H1 (cell line): ENCODE data around the gene ANXA3.

Experiments
- JUND ChIP-seq: IDR thresholded peaks from 2 replicates; pipeline ENCODE4 v1.6.1; 2011; ENCODE audit warnings: mild to moderate bottlenecking, improper control_type of control experiment, low read length
- SP2 ChIP-seq: IDR thresholded peaks from 2 replicates; pipeline ENCODE4 v1.6.1; 2012; ENCODE audit warnings: mild to moderate bottlenecking, low read length, inconsistent platforms

DNA sequence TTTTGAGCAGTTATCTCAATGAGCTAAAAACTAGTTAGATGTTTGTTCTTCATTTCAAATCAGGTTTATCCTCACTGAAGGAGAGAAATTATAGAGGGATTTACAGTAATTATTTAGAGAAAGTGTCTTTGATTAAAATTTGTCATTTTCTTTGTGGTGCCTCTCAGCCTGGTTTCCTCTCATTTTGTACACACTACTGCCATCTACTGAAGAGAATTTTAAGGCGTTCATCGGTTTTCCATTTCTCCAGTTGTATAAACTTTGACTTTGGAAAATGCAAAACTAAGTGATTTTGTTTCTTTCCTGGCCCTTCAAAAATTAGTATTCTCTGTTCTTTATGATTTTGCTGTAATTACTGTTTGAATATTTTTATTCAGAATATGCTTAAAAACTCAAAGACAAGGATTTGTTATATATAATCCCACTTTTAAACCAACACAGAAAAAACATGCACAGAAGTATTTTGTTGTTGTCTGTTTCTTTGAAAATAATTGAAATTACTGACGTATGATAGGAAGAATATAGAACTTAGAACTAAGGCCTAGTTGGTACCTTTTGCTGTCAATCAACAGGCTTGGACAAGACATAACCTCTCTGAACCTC, 34.4 kb upstream of the ANXA3 start:
- TF ChIP-seq SP2 (no peak), JUND (no peak)
